ES-I3 (cell line): ENCODE data around the gene CCNY.

Source experiments
- H3K36me3 ChIP-seq: 2 replicates; pipeline ENCODE4 v1.6.1; 2013; ENCODE audit warnings: mild to moderate bottlenecking, low read length, control low read depth, moderate library complexity; ENCODE audit not compliant: insufficient read depth
- H3K4me1 ChIP-seq: 2 replicates; pipeline ENCODE4 v1.6.1; 2013; ENCODE audit warnings: mild to moderate bottlenecking, control low read depth, low read length; ENCODE audit not compliant: insufficient read depth
- H3K9ac ChIP-seq: 2 replicates; pipeline ENCODE4 v1.6.1; 2013; ENCODE audit warnings: low read depth, mild to moderate bottlenecking, low read length, moderate library complexity
- H3K9me3 ChIP-seq: 2 replicates; pipeline ENCODE4 v1.6.1; 2013; ENCODE audit warnings: mild to moderate bottlenecking, low read length, moderate library complexity; ENCODE audit not compliant: control insufficient read depth, insufficient read depth

Gene CCNY

DNA sequence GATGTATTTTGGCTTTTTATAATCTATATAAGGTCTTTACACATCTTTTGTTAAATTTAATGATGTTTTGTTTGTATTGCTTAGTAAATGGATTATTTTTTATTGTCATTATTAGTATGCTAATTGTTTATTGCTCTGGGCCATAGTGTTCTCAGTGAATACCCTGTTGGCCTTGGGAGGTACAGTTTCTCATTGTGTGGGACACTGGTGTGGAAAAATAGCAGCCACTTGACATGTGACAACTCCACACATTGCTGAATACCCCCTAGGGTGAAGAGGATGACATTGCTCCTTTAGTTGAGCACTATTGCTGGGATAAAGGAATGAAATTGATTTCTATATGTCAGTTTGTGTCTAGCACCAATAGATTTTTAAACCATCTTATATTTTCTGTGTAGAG, 130.9 kb downstream of the CCNY start:
- Histone ChIP-seq H3K9me3 (no peaks in the 10 kb centered on the region), H3K9ac (no peak overlapping the region), H3K4me1 (peaks cover 54% of the 10 kb centered on the region), H3K36me3 (no peaks in the 10 kb centered on the region)

DNA sequence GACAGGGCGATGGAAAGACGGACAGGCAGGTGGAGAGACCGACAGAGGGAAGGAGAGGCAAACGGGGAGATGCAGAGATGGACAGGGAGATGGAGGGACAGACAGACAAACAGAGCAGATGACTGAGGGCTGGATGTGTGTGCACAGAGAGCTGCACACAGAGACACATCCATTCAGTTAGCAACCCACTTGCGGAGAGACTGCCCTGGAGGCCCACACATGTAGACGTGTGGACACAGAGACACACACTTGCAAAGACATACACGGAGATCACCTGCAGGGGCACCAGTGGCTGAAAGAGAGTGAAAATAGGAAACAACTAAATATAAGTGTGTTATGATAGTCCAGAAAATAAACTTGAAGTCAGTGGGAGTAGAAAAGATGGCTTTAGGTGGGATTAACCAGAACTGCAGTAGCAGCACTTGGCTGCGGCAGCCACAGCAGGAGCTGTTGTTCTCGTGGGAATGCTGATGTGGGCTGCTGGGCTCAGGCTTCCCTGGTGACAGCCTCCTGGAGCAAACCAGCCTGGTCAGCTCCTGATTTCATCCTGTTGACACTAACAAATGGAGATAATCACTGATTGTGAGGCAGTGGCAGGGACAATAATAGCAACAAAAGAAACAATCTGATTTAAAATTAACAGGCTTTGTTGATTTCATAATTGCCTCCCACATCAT, 134.1 kb downstream of the CCNY start:
- H3K36me3 ChIP-seq: no peaks in the 10 kb centered on the region

DNA sequence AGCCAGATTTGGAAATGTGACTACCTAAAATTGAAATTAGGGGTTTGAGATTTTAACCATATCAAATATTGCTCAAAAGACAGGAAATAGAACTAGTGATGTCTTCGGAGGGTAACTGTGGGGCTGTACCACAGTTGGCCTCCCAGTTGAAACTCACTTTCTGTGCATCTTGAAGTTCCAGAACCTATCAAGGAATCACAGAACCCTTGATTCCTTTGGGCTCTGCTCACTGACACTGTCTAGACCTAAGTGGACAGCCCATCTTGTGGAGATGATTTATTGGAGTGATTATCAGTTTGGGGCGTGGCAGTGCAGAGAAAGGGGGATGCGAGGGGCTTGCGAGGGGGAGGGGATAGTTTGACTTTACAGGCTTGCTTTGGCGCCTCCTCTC, 134.6 kb downstream of the CCNY start:
- peaks cover 24% of the 10 kb centered on the region for H3K4me1 ChIP-seq
- H3K36me3 ChIP-seq: no peaks in the 10 kb centered on the region
- no peaks in the 10 kb centered on the region for H3K9me3 ChIP-seq
- no peak overlapping the region for H3K9ac ChIP-seq

More for the DNA sequence above, 134.1 kb downstream of the CCNY start:
- Histone ChIP-seq H3K9ac (no peak overlapping the region), H3K9me3 (no peaks in the 10 kb centered on the region), H3K4me1 (peaks cover 29% of the 10 kb centered on the region)

DNA sequence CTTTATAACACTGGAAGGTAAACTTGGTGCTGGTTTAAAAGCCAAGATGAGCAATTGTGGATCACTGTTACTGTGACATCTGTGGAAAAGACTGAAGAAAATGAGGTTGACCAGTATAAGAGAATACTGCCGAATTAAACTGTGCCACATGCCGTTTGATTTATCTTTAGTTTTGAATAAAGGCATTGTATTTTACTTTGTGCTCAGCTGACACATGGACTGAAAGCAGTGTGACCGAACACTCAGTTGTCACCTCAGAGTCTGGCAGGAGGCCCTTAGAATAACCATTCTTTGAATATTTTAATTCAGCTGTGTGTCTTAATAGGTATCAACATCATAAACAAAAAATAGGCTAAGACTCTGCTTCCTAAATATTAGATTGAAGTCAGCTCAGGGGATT, 135.1 kb downstream of the CCNY start:
- Histone ChIP-seq H3K9ac (no peak overlapping the region), H3K36me3 (no peaks in the 10 kb centered on the region), H3K4me1 (peaks cover 19% of the 10 kb centered on the region), H3K9me3 (no peaks in the 10 kb centered on the region)

DNA sequence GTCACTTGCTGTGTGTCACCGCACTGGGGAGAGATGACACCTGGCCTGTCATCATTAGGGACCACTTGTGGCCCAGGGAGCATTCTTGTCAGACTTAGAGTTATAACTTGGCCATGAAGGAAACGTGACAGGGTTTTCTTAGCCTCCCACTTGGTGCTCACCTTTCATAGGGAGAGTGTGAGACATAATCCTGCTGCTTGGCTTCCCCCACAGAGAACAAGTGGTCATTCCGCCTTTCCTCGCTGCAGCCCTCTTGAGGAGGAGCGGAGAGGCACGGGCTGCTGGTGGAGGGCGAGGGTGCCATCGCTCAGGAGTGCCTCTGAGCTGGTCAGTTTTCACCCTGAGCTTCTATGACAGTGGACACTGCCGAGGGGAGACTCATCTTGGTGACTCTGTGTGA, 143.8 kb downstream of the CCNY start:
- no peaks in the 10 kb centered on the region for H3K36me3 ChIP-seq
- no peaks in the 10 kb centered on the region for H3K9me3 ChIP-seq
- H3K4me1 ChIP-seq: no peaks in the 10 kb centered on the region
- no peak overlapping the region for H3K9ac ChIP-seq

DNA sequence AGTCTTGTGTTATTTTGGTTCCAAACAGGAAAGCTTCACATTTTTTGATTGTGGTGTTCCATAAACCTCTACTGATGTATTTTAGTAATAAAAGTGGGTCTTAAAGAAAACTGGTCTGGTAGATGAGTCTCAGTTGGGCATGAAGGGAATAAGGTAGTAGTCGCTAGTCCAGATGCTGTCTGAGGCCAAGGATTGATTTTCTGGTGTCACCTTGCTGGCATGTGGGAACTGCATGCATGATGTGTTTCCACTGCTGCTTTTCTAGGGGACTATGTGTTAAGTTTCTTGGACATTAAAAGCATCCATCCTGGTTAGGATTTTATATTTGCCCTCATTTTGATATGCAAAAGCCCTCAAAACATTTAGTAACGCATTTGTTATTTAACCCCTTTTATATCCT, 145.1 kb downstream of the CCNY start:
- no peaks in the 10 kb centered on the region for H3K9me3 ChIP-seq
- H3K9ac ChIP-seq: no peak overlapping the region
- no peaks in the 10 kb centered on the region for H3K36me3 ChIP-seq
- no peaks in the 10 kb centered on the region for H3K4me1 ChIP-seq

DNA sequence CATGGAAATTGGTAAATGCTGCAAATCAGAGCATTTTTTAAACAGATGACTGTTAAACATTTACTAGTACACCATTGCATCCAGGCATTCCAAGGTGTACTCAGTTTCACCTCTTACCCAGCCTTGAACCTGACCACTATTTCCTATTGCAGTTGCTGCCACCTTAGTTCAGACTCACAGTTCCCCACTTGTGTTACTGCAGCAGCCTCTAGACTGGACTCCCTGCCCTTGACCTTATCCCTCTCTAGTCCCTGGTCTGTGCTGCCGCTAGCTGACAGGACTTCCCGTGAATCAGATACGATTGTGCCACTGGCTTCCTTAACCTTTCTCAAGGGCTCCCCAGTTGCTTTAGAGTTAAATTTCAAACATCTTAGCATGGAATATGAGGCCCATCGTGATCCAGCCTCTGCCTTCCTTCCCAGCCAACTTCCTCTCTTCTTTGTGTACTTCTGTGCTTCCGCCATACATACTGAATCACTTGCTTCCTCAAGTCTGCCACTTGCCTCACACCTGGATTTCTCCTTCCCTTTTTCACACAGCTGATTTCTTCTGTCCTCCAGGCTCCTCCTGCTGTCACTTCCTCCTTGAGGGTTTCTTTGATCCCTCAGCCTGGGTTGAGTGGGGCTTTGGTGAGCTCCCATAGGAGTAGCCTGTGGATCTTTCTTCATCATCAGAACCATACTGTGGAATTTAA, 150.1 kb downstream of the CCNY start:
- Histone ChIP-seq H3K36me3 (no peaks in the 10 kb centered on the region), H3K9me3 (no peaks in the 10 kb centered on the region), H3K4me1 (no peaks in the 10 kb centered on the region), H3K9ac (no peak overlapping the region)

DNA sequence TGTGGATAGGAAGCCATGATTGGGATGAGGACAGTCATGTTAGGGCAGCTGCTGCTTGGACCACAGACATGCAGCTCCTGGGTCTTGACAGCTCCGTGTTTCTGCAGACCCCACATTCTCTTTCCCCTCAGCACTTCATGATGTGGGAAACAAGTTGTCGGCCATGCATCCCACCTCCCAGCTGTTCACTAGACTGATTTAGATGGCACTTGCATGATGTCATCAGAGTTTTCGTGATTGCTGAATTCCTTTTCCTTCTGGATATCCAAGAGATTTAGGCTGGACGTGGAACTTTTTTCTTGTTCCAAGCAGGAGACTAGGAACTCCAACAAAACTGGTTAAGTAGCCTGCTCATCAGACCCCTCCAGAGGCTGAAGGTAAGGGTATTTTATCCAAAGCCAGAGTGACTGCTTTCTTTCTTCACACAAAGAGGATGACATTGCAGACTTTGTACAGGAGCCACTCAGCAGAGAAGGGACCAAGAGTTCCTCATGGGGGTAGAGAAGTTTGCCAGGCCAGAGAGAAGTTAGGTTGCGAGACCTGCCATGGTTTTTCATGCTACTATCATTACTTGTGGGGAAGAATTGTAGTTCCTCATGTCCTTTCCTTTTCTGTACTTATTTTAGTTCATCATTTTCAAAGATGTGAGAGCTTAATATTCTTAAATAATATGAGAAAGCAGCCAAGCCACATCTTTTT, 151.2 kb downstream of the CCNY start:
- Histone ChIP-seq H3K4me1 (peaks cover 7% of the 10 kb centered on the region), H3K36me3 (no peaks in the 10 kb centered on the region), H3K9ac (no peak overlapping the region), H3K9me3 (no peaks in the 10 kb centered on the region)

DNA sequence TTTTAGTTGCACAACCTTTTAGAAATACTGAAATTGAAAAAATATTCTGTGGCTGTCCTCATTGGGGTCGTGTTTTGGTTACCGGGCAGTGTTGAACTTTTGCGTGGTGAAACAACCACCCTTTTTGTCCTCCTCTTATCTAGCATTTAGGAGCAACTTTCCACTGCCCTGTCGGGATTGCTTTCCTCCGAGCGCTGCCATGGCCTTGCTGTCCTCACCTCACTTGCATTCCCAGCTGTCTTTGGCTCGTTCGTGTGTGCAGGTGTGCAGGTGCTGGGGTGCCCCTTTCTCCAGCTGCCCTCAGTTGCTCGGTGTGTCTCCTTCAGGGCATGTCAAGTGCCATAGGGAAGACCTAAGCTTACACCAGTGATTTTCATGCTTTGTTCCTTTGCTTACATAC, 151.9 kb downstream of the CCNY start:
- no peak overlapping the region for H3K9ac ChIP-seq
- H3K36me3 ChIP-seq: no peaks in the 10 kb centered on the region
- no peaks in the 10 kb centered on the region for H3K9me3 ChIP-seq
- H3K4me1 ChIP-seq: peaks cover 13% of the 10 kb centered on the region

DNA sequence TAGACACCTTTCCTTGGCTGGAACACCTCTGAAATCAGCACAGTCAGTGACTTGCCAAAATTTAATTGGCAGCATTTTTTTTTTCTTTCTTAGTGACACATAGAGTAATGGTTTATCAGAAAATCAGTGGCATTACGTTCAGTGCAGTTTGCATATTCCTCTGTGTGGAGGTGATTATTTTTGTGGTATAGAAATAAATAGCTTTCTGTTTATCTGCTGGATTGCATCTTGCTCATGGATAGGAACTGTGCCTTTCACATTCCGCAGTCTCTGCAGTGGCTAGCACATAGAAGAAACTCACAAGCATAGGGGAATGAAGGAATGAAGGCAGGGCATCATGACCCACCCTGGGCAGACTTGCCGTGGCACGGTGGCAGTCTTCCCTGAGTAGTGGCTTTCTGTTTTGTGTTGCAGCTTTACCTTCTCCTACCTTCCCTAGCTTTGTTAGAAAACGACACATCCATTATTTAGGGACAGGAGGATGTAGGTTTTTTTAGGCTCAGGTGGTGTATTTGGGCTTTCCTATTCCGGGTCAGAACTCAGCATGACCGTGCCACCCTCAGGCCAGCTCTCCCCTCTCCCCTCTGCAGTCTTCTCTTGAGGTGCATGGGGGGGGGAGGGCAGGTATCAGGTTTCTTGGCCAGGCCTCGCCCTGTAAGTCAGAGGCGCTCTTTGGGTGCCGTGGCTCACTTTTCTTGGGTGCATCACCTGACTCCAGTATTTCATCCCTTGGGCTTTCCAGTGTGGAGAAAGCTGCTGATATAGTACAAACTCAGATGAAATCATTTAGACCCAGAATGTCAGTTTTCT, 156.3 kb downstream of the CCNY start:
- Histone ChIP-seq H3K4me1 (peaks cover 20% of the 10 kb centered on the region), H3K9me3 (no peaks in the 10 kb centered on the region), H3K9ac (no peak overlapping the region), H3K36me3 (no peaks in the 10 kb centered on the region)

DNA sequence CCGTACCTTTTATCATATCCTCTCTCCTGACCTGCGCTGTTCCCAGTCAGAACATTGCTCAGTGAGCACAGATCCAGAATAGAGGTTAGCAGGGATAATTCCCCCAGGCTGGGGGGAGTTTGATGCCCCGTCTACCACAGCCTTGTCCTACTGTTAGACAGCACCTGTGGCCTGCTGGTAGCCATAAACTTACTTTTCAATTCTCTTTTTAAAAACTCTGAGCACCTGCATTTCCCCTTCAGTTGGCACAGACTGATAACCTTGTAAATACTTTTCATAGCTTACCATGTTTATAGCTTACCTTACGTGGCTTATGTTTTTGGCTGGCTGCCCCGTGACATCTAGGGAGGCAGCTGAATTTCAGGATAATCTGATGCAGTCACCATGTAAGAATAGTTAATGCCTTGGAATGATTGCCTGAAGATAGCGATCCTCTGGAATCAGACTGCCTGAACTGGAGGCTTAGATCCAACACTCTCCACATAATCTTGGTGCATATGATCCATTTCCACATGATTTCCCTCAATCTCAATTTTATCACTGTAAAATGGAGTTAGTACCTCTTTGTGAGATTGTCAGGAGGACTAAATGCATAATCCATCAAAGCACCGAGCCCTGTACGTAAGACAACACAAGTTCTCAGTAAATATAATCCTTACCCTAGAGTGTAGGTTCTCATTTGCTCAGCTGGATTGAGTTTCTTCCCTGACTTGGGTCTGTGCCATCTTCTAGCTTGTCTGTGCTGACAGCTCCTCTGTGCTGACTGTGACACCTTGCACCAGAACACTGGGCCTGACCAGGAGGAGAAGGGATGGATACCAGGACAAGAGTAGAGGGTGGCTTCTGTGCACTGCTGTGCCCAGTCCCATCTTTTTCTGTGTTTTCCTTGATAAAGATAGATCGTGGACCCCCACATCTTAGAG, 157.1 kb downstream of the CCNY start:
- no peak overlapping the region for H3K9ac ChIP-seq
- no peaks in the 10 kb centered on the region for H3K9me3 ChIP-seq
- peaks cover 20% of the 10 kb centered on the region for H3K4me1 ChIP-seq
- no peaks in the 10 kb centered on the region for H3K36me3 ChIP-seq

DNA sequence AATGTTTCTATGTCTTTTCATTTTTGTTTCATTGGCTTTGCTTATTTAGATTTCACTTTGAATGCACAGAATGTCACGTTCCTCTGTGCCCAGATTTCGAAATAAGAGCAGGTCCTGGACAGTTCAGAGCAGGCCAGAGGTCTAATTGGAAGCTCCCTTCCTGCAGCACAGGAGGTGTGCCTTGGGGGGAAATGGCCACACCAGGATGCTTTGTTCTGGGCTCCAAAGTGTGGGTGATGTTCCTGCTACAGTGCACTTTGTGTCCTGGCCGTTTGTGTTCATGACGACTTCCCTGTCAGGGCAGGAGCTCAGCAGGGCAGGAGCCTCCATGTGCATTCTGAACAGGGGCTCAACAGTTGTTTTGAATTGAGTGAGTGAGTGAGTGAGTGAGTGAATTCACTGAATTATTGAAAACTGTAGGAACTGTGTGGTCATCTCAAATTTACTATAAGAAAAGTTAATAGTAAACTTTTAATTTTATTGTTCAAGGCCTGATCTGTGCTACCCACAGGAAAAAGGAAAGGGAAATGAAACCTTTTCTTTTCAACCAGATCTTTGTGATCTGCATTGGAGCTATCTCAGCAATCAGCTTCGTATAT, 159.3 kb downstream of the CCNY start:
- no peaks in the 10 kb centered on the region for H3K9me3 ChIP-seq
- no peak overlapping the region for H3K9ac ChIP-seq
- peaks cover 20% of the 10 kb centered on the region for H3K4me1 ChIP-seq
- no peaks in the 10 kb centered on the region for H3K36me3 ChIP-seq

DNA sequence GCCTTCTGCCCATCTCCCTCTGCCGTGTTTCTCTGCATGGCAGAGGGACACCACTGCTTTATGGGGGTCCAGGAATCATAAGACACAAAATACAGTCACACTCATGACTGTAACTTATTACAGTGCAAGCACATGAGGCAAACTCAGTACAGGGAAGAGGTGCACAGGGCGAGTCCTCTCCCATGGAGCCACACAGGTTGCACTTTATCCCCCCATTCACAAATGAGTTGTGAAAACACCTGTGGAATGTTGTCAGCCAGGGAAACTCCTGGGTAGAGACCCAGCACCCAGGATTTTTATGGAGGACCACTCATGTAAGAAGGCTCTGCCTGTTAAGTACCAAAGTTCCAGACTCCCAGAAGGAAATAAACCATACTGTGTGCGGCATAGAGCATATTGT, 161.6 kb downstream of the CCNY start:
- peaks cover 9% of the 10 kb centered on the region for H3K4me1 ChIP-seq
- no peaks in the 10 kb centered on the region for H3K9me3 ChIP-seq
- no peak overlapping the region for H3K9ac ChIP-seq
- H3K36me3 ChIP-seq: no peaks in the 10 kb centered on the region
